NCI-H187 (cell line): ENCODE results near the gene TSNAXIP1.

Source experiments
- DNase-seq, 2 experiments: peaks; one replicate each; lab custom pipeline; 2025; lab: John Stamatoyannopoulos, UW

Gene TSNAXIP1, protein sequence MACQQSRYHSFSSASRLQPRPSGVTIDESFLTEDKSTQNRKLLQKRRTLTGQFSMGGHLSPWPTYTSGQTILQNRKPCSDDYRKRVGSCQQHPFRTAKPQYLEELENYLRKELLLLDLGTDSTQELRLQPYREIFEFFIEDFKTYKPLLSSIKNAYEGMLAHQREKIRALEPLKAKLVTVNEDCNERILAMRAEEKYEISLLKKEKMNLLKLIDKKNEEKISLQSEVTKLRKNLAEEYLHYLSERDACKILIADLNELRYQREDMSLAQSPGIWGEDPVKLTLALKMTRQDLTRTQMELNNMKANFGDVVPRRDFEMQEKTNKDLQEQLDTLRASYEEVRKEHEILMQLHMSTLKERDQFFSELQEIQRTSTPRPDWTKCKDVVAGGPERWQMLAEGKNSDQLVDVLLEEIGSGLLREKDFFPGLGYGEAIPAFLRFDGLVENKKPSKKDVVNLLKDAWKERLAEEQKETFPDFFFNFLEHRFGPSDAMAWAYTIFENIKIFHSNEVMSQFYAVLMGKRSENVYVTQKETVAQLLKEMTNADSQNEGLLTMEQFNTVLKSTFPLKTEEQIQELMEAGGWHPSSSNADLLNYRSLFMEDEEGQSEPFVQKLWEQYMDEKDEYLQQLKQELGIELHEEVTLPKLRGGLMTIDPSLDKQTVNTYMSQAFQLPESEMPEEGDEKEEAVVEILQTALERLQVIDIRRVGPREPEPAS

DNA sequence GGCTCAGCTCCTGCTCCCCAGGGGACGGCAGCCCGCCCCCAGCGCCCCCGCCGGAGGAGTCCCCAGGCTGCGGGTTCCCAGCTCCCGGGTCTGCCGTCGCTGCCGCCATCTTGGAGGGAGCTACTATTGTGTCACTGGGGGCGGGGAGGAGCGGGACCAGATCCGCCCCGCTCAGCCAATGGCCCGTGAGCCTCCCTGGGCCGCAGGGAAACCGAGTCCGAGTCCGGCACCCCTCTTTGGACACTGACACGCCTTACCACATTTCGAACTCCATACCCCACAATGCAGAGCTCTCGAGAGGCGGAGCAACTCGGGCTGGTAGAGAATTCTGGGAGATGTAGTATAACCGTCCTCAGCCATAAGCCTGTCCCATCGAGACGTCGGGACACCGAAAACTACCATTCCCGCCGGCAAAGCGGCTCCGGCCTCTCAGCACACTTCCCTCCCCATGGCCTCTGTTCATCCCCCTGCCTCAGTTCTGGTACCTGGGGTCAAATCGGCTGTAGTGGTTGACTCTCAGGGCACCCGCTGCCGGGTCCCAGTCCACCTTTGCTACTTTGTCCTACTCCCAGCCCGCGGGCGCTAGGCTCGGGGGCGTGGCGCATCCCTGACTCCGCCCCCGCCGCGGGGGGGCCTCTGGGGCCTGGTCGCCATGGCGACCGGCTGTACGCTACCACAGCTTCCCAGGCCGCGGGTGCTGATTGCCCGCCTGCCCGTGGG, at the start of gene TSNAXIP1, which contains the start of gene RANBP10:
TSS of gene TSNAXIP1 (plus strand) at position 462 of the 720 bp plus-strand sequence. CDS start 261 bp downstream, outside the sequence.
TSS of gene RANBP10 (minus strand) at position 133 of the 720 bp plus-strand sequence. CDS start at position 109, 24 bp downstream.
- peak; percentile 91 to 94 for DNase-seq

DNA sequence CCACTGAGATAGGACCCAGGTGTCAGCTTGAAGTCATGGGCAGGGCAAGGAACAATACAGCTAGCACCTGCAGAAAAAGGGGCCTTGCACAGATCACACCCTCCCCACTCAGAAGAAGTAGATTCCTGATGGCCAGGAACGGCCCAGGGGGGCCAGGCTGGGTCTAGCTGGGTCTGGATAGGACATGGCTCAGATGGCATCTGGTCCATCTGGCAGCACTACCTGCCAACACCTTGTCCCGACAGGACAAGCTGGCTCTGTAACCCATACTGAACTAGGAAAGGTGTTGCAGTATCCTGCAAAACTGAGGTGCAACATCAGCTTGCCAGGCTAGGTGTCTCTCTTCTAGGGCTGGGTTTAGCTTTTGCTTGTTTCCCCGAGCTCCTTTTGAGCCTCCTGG, 48.7 kb upstream of the TSNAXIP1 start:
- DNase-seq: no peak

DNA sequence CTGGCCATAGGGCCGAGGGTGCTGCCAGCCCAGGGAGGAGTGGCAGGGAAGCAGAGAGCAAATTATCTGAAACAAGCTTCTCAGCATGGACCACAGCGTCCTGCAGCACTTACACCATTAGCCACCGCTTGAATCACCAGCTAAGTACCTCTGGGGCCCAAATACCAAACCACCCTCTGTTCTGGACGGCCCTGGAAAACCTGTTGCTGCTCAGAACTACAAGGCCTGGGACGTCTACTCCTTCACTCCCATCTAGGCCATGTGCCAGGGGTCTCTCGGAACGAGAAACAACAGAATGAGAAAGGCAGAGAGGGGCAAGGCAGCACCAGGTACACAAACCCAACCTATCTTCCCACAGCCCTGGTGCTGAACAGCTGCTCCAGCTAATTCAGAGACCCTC, 47.7 kb upstream of the TSNAXIP1 start:
- no peak for DNase-seq

DNA sequence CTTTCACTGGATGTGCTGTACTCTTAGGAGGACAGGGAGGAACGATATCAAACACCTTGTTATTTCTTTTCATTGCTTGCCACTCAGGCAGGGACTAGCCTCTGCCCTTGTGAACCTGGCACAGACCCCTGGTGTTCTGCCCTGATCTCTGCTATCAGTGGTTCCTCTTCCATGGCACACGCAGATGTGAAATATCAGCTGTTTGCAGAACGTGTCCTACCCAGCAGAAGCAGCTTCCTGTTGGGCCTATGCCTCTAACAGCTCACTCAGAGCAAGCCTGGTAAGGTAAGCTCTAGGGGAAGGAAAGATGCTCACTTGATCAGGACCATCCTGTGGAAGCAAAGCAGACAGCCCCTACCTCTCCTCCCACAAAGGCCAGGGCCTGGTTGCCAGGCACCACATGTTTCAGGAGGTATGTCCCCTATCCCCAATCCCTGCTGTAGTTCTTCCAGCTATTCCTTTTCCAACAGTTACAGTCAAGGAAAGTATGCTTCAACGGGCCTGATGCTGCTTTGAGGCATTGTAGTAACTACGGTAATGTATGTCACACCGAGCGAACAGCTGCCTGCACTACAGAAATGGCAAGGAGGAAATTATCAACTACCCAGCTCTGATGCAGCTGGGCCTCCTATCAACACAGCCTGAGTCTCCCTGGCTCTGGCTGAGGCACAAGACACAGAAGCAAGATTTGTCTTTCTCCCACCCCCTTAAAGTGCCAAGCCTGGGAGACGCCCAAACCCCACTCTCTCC, 46.3 kb upstream of the TSNAXIP1 start:
- DNase-seq: no peak

DNA sequence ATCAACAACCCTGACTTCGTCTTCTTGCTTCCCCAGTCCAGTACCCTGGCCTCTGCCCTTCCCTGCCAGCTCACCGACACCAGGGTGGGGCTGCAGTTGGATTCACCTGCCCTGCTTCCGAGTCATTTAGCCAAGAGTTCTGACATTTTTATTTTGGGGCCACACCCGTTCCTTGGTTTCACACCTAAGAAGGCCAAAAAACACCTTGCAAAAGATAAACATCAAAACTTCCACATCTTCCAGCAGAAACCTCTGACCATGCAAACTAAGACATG, 45.8 kb upstream of the TSNAXIP1 start:
- no peak for DNase-seq

DNA sequence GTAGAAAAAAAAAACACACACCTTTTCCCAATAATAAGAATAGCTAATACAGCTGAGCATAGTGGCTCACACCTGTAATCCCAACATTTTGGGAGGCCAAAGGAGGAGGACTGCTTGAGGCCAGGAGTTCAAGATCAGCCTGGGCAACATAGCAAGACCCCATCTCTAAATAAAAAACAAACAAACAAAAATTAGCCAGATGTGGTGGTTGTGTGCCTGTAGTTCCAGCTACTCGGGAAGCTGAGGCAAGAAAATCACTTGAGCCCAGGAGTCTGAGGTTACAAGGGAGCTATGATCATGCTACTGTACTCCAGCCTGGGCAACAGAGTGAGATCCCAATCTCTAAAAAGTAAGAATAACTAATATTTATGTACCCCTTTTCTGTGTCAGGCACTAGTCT, 44.8 kb upstream of the TSNAXIP1 start:
- no peak for DNase-seq

DNA sequence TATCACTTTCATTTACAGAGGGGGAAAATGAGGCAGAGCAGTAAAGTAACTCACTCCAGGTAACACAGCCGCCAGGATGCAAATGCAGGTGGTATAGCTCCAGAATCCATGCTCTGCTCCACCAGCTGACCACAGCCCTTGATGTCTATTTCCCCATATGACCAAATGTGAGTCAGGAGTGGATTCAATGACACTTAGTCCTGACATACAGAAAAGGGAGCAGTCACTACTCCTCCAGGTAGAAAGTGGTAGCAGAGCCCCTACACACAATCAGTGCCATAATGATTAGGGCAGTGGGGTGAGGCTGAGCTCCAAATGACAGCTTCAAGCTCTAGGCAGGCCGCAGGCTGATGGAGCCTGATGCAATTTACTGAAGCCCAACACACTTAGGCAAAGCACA, 44.3 kb upstream of the TSNAXIP1 start:
- DNase-seq: no peak

DNA sequence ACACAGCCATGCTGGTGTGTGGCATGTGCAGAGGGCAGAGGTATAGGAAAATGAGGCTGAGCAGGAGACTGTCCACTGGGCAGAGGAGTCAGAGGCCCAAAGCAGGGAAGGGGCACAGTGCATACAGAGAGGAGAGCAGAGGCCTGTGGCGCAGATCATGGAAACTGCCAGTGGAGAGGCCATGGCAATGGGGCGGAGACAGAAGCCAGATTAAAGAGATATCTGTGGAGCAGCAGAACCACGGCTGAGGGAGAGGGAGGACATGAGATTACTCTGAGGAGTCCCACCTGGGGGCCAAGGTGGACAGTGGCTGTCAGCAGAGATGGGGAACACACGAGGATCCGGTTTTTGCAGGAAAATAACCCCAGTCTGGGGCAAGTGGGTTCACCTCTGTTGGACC, 43.6 kb upstream of the TSNAXIP1 start:
- DNase-seq: no peak

DNA sequence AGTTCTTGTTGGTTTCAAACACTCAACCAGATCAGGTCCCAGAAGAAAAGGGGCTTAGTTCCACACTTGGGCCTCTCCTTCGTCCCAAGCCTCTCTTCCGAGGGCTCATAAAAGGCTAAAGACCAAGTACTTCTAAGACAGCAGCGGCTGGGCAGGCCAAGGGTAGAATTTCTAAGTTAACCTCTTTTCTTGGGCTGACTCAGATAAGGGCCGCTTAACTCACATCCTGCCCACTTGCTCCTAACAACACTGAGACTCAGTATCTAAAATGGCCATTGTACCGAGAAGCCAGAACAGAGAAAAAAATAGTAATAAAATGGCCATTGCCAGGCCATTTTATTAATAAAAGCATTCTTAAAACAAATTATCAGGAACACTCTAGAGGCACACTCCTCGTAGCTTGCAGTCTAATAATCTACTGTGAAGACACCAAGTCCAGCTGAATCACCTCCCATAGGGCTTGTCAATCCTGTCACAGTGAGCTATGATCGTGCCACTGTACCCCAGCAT, 42.5 kb upstream of the TSNAXIP1 start:
- DNase-seq: no peak

DNA sequence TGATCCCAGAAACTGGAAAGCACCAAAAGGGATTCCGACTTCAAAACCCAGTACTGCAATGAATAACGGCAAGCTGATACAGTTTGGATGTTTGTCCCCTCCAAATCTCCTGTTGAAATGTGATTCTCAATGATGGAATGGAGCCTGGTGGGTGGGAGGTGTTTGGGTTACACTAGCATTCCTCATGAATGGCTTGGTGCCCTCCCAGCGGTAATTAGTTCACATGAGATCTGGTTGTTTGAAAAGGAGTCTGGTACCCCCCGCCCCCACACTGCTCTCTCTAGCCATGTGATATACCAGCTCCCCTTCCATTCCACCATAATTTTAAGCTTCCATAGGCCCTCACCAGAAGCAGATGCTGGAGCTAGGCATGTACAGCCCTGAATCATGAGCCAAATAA, 40.4 kb upstream of the TSNAXIP1 start:
- no peak for DNase-seq

DNA sequence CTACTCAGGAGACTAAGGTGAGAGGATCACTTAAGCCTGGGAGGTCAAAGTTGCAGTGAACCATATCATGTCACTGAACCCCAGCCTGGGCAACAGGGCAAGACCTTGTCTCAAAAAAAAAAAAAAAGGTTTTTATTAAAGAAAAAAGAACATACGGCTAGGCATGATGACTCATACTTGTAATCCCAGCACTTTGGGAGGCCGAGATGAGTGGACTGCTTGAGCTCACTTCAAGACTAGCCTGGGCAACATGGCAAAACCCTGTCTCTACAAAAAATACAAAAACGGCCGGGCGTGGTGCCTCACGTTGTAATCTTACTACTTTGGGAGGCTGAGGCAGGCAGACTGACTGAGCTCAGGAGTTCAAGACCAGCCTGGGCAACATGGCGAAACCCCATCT, 38.7 kb upstream of the TSNAXIP1 start:
- no peak for DNase-seq

DNA sequence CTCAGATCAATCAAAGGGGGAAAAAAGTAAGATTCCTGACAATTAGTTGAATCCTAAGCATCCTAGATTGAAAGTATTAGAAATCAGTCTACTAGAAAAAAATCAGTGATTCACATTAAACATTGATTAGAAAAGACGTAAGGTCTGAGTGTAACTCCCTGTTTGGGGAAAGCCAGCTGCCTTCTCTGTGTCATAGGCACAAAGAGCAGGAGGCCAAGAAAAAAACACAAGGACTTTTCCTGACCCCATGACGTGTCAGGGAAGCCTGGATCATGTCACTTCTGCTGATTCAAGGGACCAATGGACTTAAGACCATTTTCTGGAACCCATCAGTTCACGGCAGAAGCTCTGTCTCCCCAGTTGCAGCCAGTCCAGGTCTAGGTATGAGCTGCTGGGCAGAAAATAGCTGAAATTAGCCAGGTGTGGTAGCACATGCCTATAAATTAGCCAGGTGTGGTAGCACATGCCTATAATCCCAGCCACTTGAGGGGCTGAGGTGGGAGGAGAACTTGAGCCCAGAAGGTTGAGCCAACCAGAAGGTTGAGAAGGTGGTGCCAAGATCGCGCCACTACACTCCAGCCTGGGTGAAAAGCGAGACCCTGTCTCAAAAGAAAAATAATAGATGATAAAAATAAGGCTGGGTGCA, 36.2 kb upstream of the TSNAXIP1 start:
- DNase-seq: no peak

DNA sequence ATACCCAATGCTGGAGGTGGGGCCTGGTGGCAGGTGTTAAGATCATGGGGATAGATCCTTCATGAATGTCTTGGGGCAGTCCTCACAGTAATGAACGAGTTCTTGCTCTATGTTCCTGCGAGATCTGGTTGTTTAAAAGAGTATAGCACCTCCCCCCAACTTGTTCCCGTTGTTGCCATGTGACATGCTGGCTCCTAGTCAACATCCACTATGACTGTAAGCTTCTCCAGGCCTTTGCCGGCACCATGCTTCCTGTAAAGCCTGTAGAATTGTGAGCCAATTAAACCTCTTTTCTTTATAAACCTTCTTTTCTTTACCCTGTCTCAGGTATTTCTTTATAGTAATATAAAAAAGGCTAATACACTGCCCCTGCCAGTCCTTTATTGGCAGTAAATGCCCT, 33.6 kb upstream of the TSNAXIP1 start:
- DNase-seq: no peak

DNA sequence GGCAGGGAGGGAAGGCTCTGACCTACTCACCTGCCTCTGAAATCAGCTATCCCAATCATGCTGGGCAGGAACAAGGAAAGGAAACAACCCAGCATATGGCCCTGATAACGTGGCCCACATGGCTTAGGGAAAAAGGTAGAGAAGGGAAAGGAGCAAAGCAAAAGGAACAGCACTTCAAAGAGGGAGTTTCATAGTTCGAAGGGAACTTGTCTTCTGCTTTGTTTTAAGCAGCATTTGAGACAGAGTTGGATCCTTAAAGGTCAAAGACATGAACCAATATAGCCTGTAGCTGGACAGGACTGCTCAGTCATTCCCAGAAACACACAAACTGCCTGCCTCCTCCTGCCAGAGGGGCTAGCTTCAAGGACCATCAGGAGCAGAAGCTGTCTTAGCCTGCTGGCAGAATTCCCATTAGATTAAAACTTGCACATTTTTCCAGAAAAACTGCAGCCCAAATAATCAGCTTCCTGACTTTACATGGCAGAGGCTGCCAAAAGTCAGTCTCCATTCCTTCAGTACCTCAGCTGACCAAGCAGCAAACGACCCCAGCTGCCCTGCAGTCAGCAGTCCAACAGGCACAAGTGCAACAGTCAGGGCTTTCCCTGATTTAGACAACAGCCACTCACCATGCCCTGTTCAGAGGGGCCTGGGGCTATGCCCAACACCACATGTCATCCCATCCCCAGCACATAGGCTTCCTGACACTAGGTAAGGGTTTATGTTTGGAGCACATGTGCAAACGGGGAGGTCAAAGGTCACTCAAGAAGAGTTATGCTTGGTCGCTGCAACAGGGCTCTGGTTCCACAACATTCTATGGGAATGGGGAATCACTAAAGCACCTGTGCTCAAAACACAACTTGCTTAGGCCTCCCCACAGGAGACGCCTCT, 32.9 kb upstream of the TSNAXIP1 start:
- DNase-seq: no peak

DNA sequence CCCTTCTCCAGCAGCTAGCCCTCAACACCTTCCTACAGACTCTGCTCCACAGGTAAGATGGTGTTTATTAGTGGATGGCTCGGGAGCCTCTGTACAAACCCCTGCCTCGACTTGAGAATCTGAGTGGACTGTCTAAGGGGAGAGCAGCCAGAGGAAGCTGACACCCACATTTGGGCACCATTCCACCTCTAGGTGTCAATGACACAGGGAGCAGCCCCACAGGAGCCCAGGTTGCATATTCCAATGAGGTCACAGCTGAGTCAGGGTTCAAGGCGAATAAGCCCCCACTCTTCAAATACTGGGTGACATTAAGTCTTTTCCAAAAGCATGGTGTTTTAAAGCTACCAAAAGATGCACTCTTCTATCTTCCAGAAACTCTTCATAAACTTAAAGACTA, 32.2 kb upstream of the TSNAXIP1 start:
- no peak for DNase-seq

DNA sequence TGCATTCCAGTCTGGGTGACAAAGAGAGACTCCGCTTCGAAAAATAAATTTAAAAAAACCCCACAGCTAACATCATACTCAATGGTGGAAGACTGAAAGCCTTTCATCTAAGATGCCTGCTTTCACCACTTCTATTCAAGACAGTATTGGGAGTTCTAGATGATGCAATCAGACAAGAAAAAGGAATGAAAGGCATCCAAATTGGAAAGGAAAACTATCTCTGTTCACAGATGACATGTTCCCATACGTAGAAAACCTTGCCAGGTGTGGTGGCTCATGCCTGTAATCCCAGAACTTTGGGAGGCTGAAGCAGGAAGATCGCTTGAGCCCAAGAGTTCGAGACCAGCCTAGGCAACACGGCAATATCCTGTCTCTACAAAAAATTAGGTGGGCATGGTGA, 31.4 kb upstream of the TSNAXIP1 start:
- DNase-seq: no peak

DNA sequence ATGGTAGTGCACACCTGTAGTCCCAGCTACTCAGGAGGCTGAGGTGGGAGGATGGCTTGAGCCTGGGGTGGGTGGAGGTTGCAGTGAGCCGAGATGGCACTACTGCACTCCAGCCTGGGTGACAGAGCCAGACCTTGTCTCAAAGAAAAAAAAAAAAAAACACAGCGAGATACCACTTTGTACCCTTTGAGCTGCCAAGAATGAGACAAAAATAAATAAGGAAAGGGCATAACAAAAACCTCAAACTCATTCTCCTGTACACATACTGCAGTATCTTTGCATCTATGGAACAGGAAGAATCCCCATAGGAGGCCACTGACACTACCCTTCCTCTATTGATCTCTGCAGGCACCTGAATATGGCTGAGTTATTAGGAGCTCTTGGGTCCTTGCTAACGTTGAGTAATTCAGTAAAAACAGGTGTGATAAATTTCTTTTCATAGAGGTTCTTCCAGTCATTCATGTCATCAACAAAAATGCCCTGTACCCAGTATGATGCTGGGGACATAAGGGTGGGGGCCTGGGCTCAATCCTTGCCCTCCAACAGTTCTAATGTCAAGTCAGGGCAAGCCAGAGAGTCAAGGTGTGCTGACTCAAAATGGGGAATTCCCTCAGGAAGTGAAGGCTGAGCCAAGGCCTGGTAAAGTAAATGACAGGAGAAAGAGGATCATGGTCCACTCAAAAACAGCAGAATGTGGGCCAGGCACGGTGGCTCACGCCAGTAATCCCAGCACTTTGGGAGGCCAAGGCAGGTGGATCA, 27.3 kb upstream of the TSNAXIP1 start:
- no peak for DNase-seq

DNA sequence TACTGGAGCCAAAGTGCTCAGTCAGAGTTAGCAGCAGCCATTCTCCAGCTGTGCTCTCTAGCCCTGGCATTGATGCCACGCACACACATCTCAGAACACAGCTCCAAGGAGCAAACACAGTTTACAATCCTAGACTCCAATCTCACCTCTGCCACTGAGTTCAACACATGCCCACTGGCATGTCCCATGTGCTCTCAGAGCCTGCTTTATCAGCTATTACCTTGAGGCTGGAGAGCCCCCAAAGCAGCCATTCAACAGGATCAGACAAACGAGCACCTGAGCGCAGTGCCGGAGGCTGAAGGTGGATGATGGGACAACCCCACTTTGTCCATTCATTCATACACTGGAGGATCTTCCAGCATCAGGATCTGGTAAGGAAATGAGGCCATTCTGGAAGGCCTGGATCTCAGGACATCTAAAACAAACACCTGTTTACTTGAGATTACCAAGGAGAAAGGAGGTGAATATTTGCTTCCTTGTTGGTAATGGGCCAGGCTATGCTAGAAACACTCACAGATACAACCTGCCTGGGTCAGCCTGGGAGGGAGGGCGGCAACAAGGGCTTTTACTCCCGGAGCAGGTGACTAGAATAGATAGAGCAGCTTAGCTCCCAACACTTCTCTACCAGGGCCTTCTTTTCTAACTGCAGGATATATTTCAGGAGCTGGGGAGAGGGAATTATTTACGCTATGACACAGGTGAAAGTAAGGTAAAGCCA, 25.7 kb upstream of the TSNAXIP1 start:
- no peak for DNase-seq

DNA sequence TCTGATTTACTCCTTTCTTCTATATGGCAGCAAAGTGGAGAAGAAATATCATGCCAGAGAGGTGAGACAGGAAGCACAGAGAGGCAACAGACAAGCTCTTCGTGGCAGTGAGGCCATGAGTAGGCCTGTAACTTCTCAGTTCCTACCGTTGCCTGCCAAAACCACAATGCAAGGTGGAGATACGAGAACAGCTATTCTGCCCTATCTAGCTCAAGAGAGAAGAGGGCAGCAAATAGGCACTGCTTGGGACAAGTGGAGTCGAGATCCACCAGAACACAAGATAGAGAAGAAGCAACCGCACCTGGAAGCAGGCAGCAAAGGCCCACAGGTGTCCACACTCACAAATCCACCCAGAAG, 25.1 kb upstream of the TSNAXIP1 start:
- DNase-seq: no peak
